ENCODE data around the gene MYO9A.

- TF ChIP-seq, protein P1, sequence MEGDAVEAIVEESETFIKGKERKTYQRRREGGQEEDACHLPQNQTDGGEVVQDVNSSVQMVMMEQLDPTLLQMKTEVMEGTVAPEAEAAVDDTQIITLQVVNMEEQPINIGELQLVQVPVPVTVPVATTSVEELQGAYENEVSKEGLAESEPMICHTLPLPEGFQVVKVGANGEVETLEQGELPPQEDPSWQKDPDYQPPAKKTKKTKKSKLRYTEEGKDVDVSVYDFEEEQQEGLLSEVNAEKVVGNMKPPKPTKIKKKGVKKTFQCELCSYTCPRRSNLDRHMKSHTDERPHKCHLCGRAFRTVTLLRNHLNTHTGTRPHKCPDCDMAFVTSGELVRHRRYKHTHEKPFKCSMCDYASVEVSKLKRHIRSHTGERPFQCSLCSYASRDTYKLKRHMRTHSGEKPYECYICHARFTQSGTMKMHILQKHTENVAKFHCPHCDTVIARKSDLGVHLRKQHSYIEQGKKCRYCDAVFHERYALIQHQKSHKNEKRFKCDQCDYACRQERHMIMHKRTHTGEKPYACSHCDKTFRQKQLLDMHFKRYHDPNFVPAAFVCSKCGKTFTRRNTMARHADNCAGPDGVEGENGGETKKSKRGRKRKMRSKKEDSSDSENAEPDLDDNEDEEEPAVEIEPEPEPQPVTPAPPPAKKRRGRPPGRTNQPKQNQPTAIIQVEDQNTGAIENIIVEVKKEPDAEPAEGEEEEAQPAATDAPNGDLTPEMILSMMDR (IDR thresholded peaks at IDR 0.05): no peak
- TF ChIP-seq EP300 (IDR thresholded peaks at IDR 0.05): no peak
- TF ChIP-seq POLR2A (IDR thresholded peaks at IDR 0.05; ENCODE audit: low read depth): no peak
Observed at GRCh38 chr15:71914092-71914491, 203.9 kb downstream of the MYO9A start.
